ENCODE measurements around the gene CNTFR.

The CNTFR gene

DNA sequence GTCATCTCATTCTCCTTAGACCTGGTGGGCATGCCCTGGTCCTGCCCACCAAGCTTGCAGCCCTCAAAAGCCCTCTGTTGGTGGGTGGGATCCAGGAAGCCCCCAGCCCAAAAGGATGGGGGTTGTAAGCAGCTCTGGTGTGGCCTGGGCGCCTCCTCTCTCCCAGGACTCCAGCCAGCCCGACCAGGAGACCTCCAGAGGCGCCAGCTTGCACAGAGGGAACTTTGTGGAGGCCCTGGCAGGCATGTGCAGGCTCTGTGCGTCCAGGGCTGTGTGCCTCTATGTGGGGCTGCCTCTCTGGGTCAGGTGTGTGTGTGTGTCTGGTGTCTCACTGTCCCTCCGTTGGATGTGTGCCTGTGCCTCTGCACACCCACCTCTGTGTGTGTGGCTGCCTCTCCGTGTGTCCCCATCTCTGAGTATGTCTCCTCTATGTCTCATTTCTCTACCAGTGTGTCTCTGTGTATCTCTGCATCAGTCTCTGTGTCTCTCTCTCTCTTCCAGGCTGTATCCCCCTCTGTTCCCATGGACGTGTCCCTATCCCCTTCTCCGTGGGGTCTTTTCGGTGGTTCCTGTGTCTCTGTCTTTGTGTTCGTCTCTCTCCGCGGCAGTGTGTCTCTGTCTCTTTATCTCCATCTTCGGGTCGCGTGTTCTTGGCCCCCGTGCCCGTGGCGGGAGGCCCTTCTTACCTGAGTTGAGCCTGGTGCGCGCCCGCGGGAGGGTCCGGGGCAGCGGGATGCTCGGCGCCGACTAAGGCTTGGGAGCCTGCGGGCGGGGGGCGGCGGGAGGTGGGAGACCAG, 67.2 kb downstream of the CNTFR start:
- TF ChIP-seq NFIC (IDR thresholded peaks at IDR 0.05) (no peak), YY1 (IDR thresholded peaks at IDR 0.05; ENCODE audit: low read depth) (no peak), ZBTB7A (IDR thresholded peaks at IDR 0.05; ENCODE audit: low read depth) (no peak), MAX (IDR thresholded peaks at IDR 0.05) (no peak), RAD21 (IDR thresholded peaks at IDR 0.05; ENCODE audit: low read depth) (no peak), REST (IDR thresholded peaks at IDR 0.05; ENCODE audit: low read depth) (no peak), FOXM1 (IDR thresholded peaks at IDR 0.05; ENCODE audit: borderline replicate concordance, low read depth) (no peak), EP300 (IDR thresholded peaks at IDR 0.05; ENCODE audit: borderline replicate concordance) (no peak)
- TF ChIP-seq, protein P1, sequence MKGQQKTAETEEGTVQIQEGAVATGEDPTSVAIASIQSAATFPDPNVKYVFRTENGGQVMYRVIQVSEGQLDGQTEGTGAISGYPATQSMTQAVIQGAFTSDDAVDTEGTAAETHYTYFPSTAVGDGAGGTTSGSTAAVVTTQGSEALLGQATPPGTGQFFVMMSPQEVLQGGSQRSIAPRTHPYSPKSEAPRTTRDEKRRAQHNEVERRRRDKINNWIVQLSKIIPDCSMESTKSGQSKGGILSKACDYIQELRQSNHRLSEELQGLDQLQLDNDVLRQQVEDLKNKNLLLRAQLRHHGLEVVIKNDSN (IDR thresholded peaks at IDR 0.05): no peak

DNA sequence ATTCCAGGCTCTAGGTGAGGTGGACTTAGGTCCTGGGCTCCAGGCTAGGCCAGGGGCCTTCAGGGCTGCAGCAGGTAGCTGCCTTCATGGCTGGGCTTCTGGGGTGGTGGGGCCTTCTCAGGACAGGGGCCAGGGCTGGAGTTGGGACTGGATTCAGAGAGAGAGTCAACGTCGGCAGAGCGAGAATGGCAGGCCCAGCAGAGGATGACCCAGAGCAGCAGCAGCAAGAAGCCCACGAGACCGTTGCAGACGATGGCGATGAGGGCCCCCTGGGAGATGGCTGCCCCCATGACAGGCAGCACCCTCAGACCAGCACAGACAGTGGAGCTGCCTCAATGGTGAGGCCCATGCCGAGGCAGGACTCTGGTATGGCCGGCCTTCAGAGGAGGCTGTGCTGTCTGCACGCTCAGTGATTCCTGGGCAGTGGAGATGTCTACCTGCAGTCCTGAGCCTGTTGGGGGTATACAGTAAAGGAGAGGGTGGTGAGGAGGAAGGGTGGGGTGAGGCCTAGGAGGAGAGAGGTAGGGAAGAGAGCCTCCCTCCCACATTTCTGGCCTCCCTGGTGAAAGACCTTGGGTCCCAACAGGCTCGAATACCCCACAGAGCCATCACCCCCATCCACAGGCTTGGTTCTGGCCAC, 68.0 kb downstream of the CNTFR start:
- TF ChIP-seq FOXM1 (IDR thresholded peaks at IDR 0.05; ENCODE audit: borderline replicate concordance, low read depth) (no peak), ZBTB7A (IDR thresholded peaks at IDR 0.05; ENCODE audit: low read depth) (no peak), TEAD4 (IDR thresholded peaks at IDR 0.05) (no peak), NFIC (IDR thresholded peaks at IDR 0.05) (no peak), YY1 (IDR thresholded peaks at IDR 0.05; ENCODE audit: low read depth) (no peak), MAX (IDR thresholded peaks at IDR 0.05) (no peak), EGR1 (IDR thresholded peaks at IDR 0.05) (no peak), EP300 (IDR thresholded peaks at IDR 0.05; ENCODE audit: borderline replicate concordance) (no peak), REST (IDR thresholded peaks at IDR 0.05; ENCODE audit: low read depth) (no peak), TCF12 (IDR thresholded peaks at IDR 0.05; ENCODE audit: low read depth) (no peak), TAF1 (IDR thresholded peaks at IDR 0.05; ENCODE audit: low read depth) (no peak), CEBPB (IDR thresholded peaks at IDR 0.05) (no peak), CREB1 (IDR thresholded peaks at IDR 0.05; ENCODE audit: low read depth) (no peak), RAD21 (IDR thresholded peaks at IDR 0.05; ENCODE audit: low read depth) (no peak)
- TF ChIP-seq, protein P1 (IDR thresholded peaks at IDR 0.05): no peak

GRCh38 chr9:34520505-34521385, 68.8 kb downstream of the CNTFR start:
- TF ChIP-seq CEBPB (IDR thresholded peaks at IDR 0.05): peak; percentile 61
- TF ChIP-seq TCF12 (IDR thresholded peaks at IDR 0.05; ENCODE audit: low read depth): no peak

DNA sequence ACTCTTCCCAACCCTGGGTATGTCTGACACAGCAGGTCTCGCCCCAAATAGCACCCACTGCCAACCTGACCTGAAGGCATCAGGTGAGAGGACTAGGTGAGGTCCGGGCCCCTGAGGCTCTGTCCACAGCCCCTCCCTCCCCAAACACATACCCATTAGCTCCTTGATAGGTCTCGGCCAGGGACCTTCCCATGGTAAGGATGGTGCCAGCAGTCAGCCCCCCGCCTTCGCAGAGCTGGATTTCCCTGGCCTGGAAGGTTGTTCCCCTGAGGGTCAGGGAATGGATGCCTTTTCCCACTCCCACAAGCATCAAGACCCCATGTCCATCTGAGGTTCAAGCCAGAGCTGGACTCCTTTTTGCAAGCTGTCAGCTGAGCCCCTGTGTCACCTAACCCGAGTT, 69.4 kb downstream of the CNTFR start:
- TF ChIP-seq TEAD4 (IDR thresholded peaks at IDR 0.05) (no peak), YY1 (IDR thresholded peaks at IDR 0.05; ENCODE audit: low read depth) (no peak), TCF12 (IDR thresholded peaks at IDR 0.05; ENCODE audit: low read depth) (no peak), REST (IDR thresholded peaks at IDR 0.05; ENCODE audit: low read depth) (no peak), RAD21 (IDR thresholded peaks at IDR 0.05; ENCODE audit: low read depth) (no peak), CEBPB (IDR thresholded peaks at IDR 0.05) (no peak), ZBTB7A (IDR thresholded peaks at IDR 0.05; ENCODE audit: low read depth) (no peak), MAX (IDR thresholded peaks at IDR 0.05) (no peak), EGR1 (IDR thresholded peaks at IDR 0.05) (no peak), EP300 (IDR thresholded peaks at IDR 0.05; ENCODE audit: borderline replicate concordance) (no peak), CREB1 (IDR thresholded peaks at IDR 0.05; ENCODE audit: low read depth) (no peak)

All from Ishikawa (cell line).